Skin epidermis (tissue), 12 donors: ENCODE results near the gene TVP23C.
A peak's percentile ranks its signal among the peaks of the same experiment; 100 is the strongest.
"Not testable (repeated sequence)": the region's sequence is repeated elsewhere in the genome, so short reads cannot be mapped to it uniquely, and the experiment has no call there.

Experiments used
- H3K27ac ChIP-seq, 21 experiments: fragments of 200-600 bp; sonication (generic) in 11 of 21; one replicate each; pipeline ENCODE4 v1.5.0; 2020; ENCODE audit warnings: mild to moderate bottlenecking in 3 of 21, inconsistent platforms in 2 of 21, moderate library complexity in 2 of 21
- H3K4me3 ChIP-seq, 7 experiments: fragments of 200-600 bp; sonication (generic) in 2 of 7; one replicate each; pipeline ENCODE4 v1.5.0; 2020; ENCODE audit warnings: inconsistent platforms in 2 of 7, mild to moderate bottlenecking in 2 of 7, moderate library complexity in 1 of 7

The TVP23C gene

GRCh38 chr17:15563375-15563857 lies at the start of gene TVP23C:
Gene TVP23C (minus strand): TSS chr17:15563483. CDS start chr17:15563448, 35 bp downstream.
- peak within 1 kb of the TSS in 19 of 21 experiments; percentile 37 to 87 (median 79) for H3K27ac ChIP-seq
- H3K4me3 ChIP-seq = peak within 1 kb of the TSS; percentile 72 to 88 (median 76)

GRCh38 chr17:15592960-15593359 lies 29.7 kb upstream of the TVP23C start:
- not testable (repeated sequence) for H3K27ac ChIP-seq

GRCh38 chr17:15591986-15592385 lies 28.7 kb upstream of the TVP23C start:
- peak overlapping the region in 1 of 21 experiments; percentile 35 for H3K27ac ChIP-seq
- H3K4me3 ChIP-seq = not testable (repeated sequence)

More at GRCh38 chr17:15592960-15593359, 29.7 kb upstream of the TVP23C start:
- not testable (repeated sequence) for H3K4me3 ChIP-seq

- H3K4me3 ChIP-seq, H3K27ac ChIP-seq: not testable (repeated sequence)
Observed at GRCh38 chr17:15590844-15591243, 27.6 kb upstream of the TVP23C start.

- not testable (repeated sequence) for H3K4me3 ChIP-seq
- H3K27ac ChIP-seq = peak overlapping the region in 2 of 21 experiments; percentile 64 to 72
Observed at GRCh38 chr17:15589544-15590536, 26.6 kb upstream of the TVP23C start.

GRCh38 chr17:15588017-15588416 lies 24.7 kb upstream of the TVP23C start:
- not testable (repeated sequence) for H3K27ac ChIP-seq, H3K4me3 ChIP-seq

GRCh38 chr17:15583313-15583712 lies 20.0 kb upstream of the TVP23C start:
- H3K27ac ChIP-seq, H3K4me3 ChIP-seq: not testable (repeated sequence)

- H3K27ac ChIP-seq, H3K4me3 ChIP-seq: not testable (repeated sequence)
Observed at GRCh38 chr17:15581462-15581861, 18.2 kb upstream of the TVP23C start.

GRCh38 chr17:15576848-15577247 lies 13.6 kb upstream of the TVP23C start:
- not testable (repeated sequence) for H3K4me3 ChIP-seq, H3K27ac ChIP-seq

- H3K27ac ChIP-seq, H3K4me3 ChIP-seq: not testable (repeated sequence)
Observed at GRCh38 chr17:15574660-15575059, 11.4 kb upstream of the TVP23C start.

- H3K27ac ChIP-seq, H3K4me3 ChIP-seq: not testable (repeated sequence)
Observed at GRCh38 chr17:15573870-15574269, 10.6 kb upstream of the TVP23C start.

GRCh38 chr17:15562613-15563374 lies 489 bp downstream of the TVP23C start:
- Histone ChIP-seq H3K27ac (peak overlapping the region in 19 of 21 experiments; percentile 37 to 87 (median 79)), H3K4me3 (peak overlapping the region; percentile 72 to 88 (median 76))

GRCh38 chr17:15561439-15561838 lies 1.8 kb downstream of the TVP23C start:
- H3K27ac ChIP-seq, H3K4me3 ChIP-seq: not testable (repeated sequence)

- not testable (repeated sequence) for H3K4me3 ChIP-seq, H3K27ac ChIP-seq
Observed at GRCh38 chr17:15558403-15559105, 4.7 kb downstream of the TVP23C start.

GRCh38 chr17:15557334-15557832 lies 5.9 kb downstream of the TVP23C start:
- H3K4me3 ChIP-seq, H3K27ac ChIP-seq: not testable (repeated sequence)

- H3K4me3 ChIP-seq, H3K27ac ChIP-seq: not testable (repeated sequence)
Observed at GRCh38 chr17:15552932-15553331, 10.4 kb downstream of the TVP23C start.

GRCh38 chr17:15549552-15549951 lies 13.7 kb downstream of the TVP23C start:
- H3K4me3 ChIP-seq, H3K27ac ChIP-seq: not testable (repeated sequence)

GRCh38 chr17:15546604-15547003 lies 16.7 kb downstream of the TVP23C start:
- not testable (repeated sequence) for H3K27ac ChIP-seq, H3K4me3 ChIP-seq
